OCI-LY3 (cell line): Measurements from ENCODE around the gene STRBP.

Experiments
- CTCF ChIP-seq: fragments of 200-600, 300-600 bp; sonication (generic); IDR thresholded peaks from 2 replicates; pipeline ENCODE4 v1.5.1; 2014; ENCODE audit warnings: antibody characterized with exemption, low read length, low read depth
- EZH2phosphoT487 ChIP-seq: fragments of 200-600 bp; shearing (Covaris generic); IDR thresholded peaks from 2 replicates; pipeline ENCODE4 v1.6.1; 2018; ENCODE audit warnings: antibody characterized with exemption, mixed run types, low read depth

- no peak for TF ChIP-seq CTCF
- no peak for TF ChIP-seq EZH2phosphoT487
Measured at GRCh38 chr9:123098096-123098459, 170.3 kb downstream of the STRBP start.
